NCI-H2029 treated with DMSO at 0.1 percent for 48 hours (cell line): ENCODE data around the gene HES1.
A peak's percentile ranks its signal among the peaks of the same experiment; 100 is the strongest.
"Not testable (repeated sequence)": the region's sequence is repeated elsewhere in the genome, so short reads cannot be mapped to it uniquely, and the experiment has no call there.

Source experiments
- DNase-seq: peaks from one replicate; lab custom pipeline; 2025; lab: John Stamatoyannopoulos, UW

Gene HES1

GRCh38 chr3:194141415-194142155 lies 5.6 kb downstream of the HES1 start:
- DNase-seq: peak; percentile 86

GRCh38 chr3:194142156-194142910 lies 6.4 kb downstream of the HES1 start:
- DNase-seq: peak; percentile 78

- DNase-seq: no peak
Measured at GRCh38 chr3:194145702-194146101, 9.8 kb downstream of the HES1 start.

GRCh38 chr3:194147679-194148078 lies 11.7 kb downstream of the HES1 start:
- DNase-seq: no peak

- DNase-seq: peak; percentile 44
Measured at GRCh38 chr3:194148383-194148782, 12.4 kb downstream of the HES1 start.

GRCh38 chr3:194150252-194150934 lies 14.4 kb downstream of the HES1 start:
- no peak for DNase-seq

GRCh38 chr3:194150935-194151302 lies 15.0 kb downstream of the HES1 start:
- not testable (repeated sequence) for DNase-seq

GRCh38 chr3:194154346-194154745 lies 18.4 kb downstream of the HES1 start:
- no peak for DNase-seq

GRCh38 chr3:194156095-194156494 lies 20.1 kb downstream of the HES1 start:
- DNase-seq: no peak

GRCh38 chr3:194158942-194159439 lies 23.0 kb downstream of the HES1 start:
- DNase-seq: peak; percentile 95

- no peak for DNase-seq
Measured at GRCh38 chr3:194160158-194160557, 24.2 kb downstream of the HES1 start.

GRCh38 chr3:194161131-194162045 lies 25.4 kb downstream of the HES1 start:
- DNase-seq: no peak

- DNase-seq: no peak
Measured at GRCh38 chr3:194162070-194162678, 26.2 kb downstream of the HES1 start.

GRCh38 chr3:194162817-194163584 lies 27.1 kb downstream of the HES1 start:
- no peak for DNase-seq

- DNase-seq: no peak
Measured at GRCh38 chr3:194163697-194164096, 27.7 kb downstream of the HES1 start.

GRCh38 chr3:194164861-194165260 lies 28.9 kb downstream of the HES1 start:
- DNase-seq: no peak

GRCh38 chr3:194165271-194166018 lies 29.5 kb downstream of the HES1 start:
- peak; percentile 46 for DNase-seq

- DNase-seq: peak; percentile 41
Measured at GRCh38 chr3:194166682-194167479, 30.9 kb downstream of the HES1 start.
